ENCODE data around the gene CYP4X1.
"Not testable (repeated sequence)": the region's sequence is repeated elsewhere in the genome, so short reads cannot be mapped to it uniquely, and the experiment has no call there.

The CYP4X1 gene

GRCh38 chr1:47069509-47069908 lies 46.0 kb downstream of the CYP4X1 start:
- DNase-seq: not testable (repeated sequence)

GRCh38 chr1:47089356-47089755 lies 65.9 kb downstream of the CYP4X1 start:
- DNase-seq: peak; percentile 9

- not testable (repeated sequence) for DNase-seq
Observed at GRCh38 chr1:47091476-47091875, 68.0 kb downstream of the CYP4X1 start.

Measured in NCI-H2227 treated with DMSO at 0.1 percent for 48 hours (cell line).